ENCODE measurements around the gene CTTN.

Gene CTTN

DNA sequence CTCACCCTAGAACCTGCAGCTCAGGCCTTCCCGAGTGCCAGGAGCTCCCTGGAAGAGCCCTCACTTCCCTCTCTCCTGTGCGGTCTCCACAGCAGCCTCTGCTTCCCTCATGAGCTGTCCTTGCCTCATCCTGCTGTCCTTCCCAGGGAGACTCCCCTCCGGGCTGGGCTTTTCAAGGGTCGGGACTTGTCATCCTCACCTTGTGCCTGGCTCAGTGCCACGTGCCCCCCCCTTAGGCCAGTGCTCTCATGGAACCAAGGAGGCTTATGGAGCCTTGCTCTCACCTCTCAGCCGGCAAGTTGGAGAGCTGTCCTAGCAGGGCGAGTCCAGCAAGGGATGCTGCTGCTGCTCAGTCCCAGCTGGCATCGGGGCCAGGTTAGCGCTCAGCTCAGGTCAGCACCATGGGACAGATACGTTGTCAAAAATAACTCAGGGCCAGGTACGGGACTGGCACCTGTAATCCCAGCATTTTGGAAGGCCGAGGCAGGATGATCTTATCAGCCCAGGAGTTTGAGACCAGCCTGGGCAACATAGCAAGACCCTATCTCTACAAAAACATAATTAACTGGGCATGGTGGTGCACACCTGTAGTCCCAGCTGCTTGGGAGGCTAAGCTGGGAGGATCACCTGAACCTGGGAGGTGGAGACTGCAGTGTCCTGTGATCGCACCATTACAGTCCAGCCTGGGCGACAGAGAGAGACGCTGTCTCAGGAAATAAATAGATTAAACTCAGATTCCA lies 13.6 kb downstream of the CTTN start:
- Histone ChIP-seq H3K27me3 (ENCODE audit: control insufficient read depth in 1 of 2, insufficient read depth in 2 of 2, low read length in 2 of 2) (no peaks in the 10 kb centered on the region), H3K4me3 (ENCODE audit: low read depth in 1 of 2, low read length in 2 of 2) (no peak overlapping the region), H3K9ac (ENCODE audit: low read length) (no peak overlapping the region), H3K9me3 (ENCODE audit: low read length) (no peaks in the 10 kb centered on the region), H3K36me3 (ENCODE audit: insufficient read depth, low read length) (peaks cover 86% of the 10 kb centered on the region), H3K27ac (ENCODE audit: low read depth, low read length) (no peak overlapping the region), H3K4me1 (ENCODE audit: insufficient read depth, low read length) (no peaks in the 10 kb centered on the region)

DNA sequence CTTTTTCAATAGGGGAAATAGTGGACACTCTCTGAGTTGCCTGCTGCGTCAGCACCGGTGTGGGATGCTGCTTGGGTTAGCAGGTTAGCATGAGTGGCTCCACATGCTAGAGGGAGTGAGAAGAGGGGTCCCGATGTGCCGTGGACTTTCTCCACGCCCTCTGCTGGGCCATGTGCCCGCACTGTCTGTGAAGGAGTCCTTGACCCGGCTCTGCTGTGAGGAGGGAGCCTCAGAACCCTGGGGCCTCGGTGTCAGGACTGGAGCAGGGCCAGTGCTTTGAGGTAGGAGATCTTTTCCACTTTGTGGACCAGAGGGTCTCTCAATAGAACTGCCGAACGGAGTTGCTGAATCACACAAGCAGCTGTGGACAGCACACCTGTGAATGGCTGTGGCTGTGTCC lies 14.8 kb downstream of the CTTN start:
- Histone ChIP-seq H3K27ac (ENCODE audit: low read depth, low read length) (no peak overlapping the region), H3K9me3 (ENCODE audit: low read length) (no peaks in the 10 kb centered on the region), H3K4me1 (ENCODE audit: insufficient read depth, low read length) (no peaks in the 10 kb centered on the region), H3K4me3 (ENCODE audit: low read depth in 1 of 2, low read length in 2 of 2) (no peak overlapping the region), H3K9ac (ENCODE audit: low read length) (no peak overlapping the region), H3K27me3 (ENCODE audit: control insufficient read depth in 1 of 2, insufficient read depth in 2 of 2, low read length in 2 of 2) (no peaks in the 10 kb centered on the region), H3K36me3 (ENCODE audit: insufficient read depth, low read length) (peaks cover 86% of the 10 kb centered on the region)

DNA sequence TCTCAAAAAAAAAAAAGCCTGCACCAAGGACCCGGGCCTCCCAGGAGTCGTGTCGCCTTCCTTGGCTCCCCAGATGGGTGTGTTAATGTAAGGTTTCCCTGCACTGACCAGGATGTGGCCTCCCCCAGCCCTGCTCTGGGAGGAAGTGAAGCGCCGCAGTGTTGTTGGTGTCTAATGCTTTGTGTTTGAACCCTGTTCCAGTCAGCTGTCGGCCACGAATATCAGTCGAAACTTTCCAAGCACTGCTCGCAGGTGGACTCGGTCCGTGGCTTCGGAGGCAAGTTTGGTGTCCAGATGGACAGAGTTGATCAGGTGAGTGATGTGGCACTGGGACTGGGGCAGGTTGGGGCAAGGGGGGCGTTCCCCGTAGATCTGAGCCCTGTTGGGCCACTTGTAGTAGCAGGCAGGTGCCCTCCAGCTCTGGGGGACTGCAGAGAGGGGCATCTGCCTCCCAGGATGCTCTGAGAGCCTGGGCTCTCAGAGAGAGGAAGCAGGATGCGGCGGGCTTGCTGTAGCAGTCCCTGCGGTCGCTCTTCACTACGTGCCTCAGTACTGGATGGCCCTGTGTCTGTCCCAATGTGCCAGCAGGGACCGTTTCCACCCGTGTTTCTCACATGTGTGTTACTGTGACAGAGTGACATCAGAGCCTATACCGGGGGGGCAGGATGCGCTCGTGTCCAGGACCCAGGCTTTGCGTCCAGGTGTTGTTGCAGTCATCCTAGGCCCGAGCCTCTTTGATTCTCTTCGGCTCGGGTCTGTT lies 16.2 kb downstream of the CTTN start:
- Histone ChIP-seq H3K4me1 (ENCODE audit: insufficient read depth, low read length) (no peaks in the 10 kb centered on the region), H3K27me3 (ENCODE audit: control insufficient read depth in 1 of 2, insufficient read depth in 2 of 2, low read length in 2 of 2) (no peaks in the 10 kb centered on the region), H3K27ac (ENCODE audit: low read depth, low read length) (no peak overlapping the region), H3K4me3 (ENCODE audit: low read depth in 1 of 2, low read length in 2 of 2) (no peak overlapping the region), H3K36me3 (ENCODE audit: insufficient read depth, low read length) (peaks cover 80% of the 10 kb centered on the region), H3K9me3 (ENCODE audit: low read length) (no peaks in the 10 kb centered on the region), H3K9ac (ENCODE audit: low read length) (no peak overlapping the region)

DNA sequence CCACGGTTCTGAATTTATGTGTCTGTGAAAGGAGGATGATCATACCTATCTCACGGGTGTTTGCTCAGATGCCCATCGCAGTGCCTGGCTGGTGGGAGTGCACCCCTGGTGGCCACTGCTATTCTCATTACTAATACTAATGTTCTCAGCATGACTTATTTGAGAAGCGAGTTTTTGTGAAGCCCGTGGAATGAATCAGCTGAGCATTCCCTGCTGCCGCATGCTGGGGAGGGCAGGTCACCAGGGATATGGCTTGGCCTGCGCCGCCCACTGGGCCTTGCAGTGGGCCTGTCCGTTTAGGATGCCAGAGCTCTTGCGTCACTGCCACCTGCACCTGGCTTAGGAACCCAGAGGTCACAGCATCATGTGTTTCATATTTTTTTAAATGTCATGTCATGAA lies 16.9 kb downstream of the CTTN start:
- no peaks in the 10 kb centered on the region for H3K27me3 ChIP-seq (ENCODE audit: control insufficient read depth in 1 of 2, insufficient read depth in 2 of 2, low read length in 2 of 2)
- peaks cover 80% of the 10 kb centered on the region for H3K36me3 ChIP-seq (ENCODE audit: insufficient read depth, low read length)
- no peak overlapping the region for H3K27ac ChIP-seq (ENCODE audit: low read depth, low read length)

DNA sequence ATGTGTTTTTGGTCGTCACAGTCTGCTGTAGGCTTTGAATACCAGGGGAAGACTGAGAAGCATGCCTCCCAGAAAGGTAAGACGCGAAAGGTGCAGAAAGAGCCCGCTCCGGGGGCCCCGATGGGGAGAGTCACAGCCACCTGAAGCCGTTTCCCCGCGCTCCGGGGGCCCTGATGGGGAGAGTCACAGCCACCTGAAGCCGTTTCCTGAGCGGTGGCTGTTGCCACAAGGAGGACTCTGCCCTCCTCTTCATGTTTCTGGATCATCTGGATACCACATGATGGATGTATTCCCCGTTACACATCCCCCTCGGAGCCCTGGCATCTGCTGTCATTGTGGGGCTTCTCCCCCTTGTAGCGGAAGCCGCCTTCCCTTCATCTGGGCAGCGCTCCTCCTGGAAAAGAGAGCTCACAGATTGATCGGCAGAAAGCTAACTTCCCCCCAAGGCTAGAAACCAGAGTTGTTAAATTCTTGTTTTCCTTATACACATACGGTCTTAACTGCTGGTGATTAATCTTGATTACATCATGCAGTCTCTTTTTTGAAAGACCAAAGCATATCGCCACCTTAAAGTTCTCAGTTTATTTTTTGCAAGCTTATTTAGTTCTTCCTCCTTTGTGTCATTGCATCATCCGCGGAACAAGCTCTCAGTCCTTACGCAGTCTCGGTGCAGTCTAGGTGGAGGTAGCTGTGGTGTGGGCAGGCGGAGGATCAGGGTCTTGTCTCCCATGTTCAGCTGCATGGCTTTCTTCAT lies 17.5 kb downstream of the CTTN start:
- Histone ChIP-seq H3K27me3 (ENCODE audit: control insufficient read depth in 1 of 2, insufficient read depth in 2 of 2, low read length in 2 of 2) (no peaks in the 10 kb centered on the region), H3K9ac (ENCODE audit: low read length) (no peak overlapping the region), H3K4me1 (ENCODE audit: insufficient read depth, low read length) (no peaks in the 10 kb centered on the region), H3K27ac (ENCODE audit: low read depth, low read length) (no peak overlapping the region), H3K36me3 (ENCODE audit: insufficient read depth, low read length) (peaks cover 80% of the 10 kb centered on the region), H3K9me3 (ENCODE audit: low read length) (no peaks in the 10 kb centered on the region), H3K4me3 (ENCODE audit: low read depth in 1 of 2, low read length in 2 of 2) (no peak overlapping the region)

More for the DNA sequence above, 16.9 kb downstream of the CTTN start:
- Histone ChIP-seq H3K9ac (ENCODE audit: low read length) (no peak overlapping the region), H3K4me3 (ENCODE audit: low read depth in 1 of 2, low read length in 2 of 2) (no peak overlapping the region), H3K4me1 (ENCODE audit: insufficient read depth, low read length) (no peaks in the 10 kb centered on the region), H3K9me3 (ENCODE audit: low read length) (no peaks in the 10 kb centered on the region)

DNA sequence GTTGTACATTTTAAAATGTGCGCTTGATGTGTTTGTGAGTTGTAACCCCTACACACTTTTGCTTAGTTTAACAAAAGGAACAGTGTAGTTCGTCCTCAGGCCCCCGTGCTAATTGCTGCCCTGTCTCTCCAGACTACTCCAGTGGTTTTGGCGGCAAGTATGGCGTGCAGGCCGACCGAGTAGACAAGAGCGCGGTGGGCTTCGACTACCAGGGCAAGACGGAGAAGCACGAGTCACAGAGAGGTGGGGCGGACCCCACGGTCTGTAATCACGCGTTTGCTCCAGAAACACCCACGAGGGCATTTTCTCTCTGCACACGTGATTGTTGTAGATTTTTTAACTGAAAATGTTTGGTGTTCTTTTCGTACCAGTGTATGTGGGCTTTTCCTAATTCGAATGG lies 18.6 kb downstream of the CTTN start:
- H3K27me3 ChIP-seq (ENCODE audit: control insufficient read depth in 1 of 2, insufficient read depth in 2 of 2, low read length in 2 of 2), result no peaks in the 10 kb centered on the region
- no peak overlapping the region for H3K9ac ChIP-seq (ENCODE audit: low read length)
- peaks cover 78% of the 10 kb centered on the region for H3K36me3 ChIP-seq (ENCODE audit: insufficient read depth, low read length)
- no peak overlapping the region for H3K4me3 ChIP-seq (ENCODE audit: low read depth in 1 of 2, low read length in 2 of 2)
- H3K9me3 ChIP-seq (ENCODE audit: low read length), result no peaks in the 10 kb centered on the region
- H3K27ac ChIP-seq (ENCODE audit: low read depth, low read length), result no peak overlapping the region
- H3K4me1 ChIP-seq (ENCODE audit: insufficient read depth, low read length), result no peaks in the 10 kb centered on the region

DNA sequence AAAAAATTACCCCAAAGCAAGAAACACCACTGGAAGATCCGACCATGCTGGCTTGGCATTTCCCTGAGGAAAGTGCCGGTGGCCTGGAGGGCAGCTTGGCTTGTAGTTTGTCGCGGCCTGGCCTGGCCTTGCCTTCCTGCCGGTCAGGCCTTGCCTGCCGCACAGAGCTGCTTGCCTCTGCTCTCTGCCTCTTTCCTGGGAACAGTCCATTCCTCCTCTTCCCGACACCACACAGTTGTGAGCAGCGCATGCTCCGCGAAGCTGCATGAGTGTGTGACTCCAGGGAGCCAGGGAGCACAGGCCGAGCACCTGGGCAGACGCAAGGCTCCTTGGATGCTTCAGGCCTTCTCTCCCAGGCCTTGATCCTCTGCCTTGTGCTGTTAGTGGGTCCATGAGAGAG lies 19.8 kb downstream of the CTTN start:
- Histone ChIP-seq H3K27ac (ENCODE audit: low read depth, low read length) (no peak overlapping the region), H3K4me1 (ENCODE audit: insufficient read depth, low read length) (no peaks in the 10 kb centered on the region), H3K4me3 (ENCODE audit: low read depth in 1 of 2, low read length in 2 of 2) (no peak overlapping the region), H3K27me3 (ENCODE audit: control insufficient read depth in 1 of 2, insufficient read depth in 2 of 2, low read length in 2 of 2) (no peaks in the 10 kb centered on the region), H3K9me3 (ENCODE audit: low read length) (no peaks in the 10 kb centered on the region), H3K36me3 (ENCODE audit: insufficient read depth, low read length) (peaks cover 80% of the 10 kb centered on the region), H3K9ac (ENCODE audit: low read length) (no peak overlapping the region)

DNA sequence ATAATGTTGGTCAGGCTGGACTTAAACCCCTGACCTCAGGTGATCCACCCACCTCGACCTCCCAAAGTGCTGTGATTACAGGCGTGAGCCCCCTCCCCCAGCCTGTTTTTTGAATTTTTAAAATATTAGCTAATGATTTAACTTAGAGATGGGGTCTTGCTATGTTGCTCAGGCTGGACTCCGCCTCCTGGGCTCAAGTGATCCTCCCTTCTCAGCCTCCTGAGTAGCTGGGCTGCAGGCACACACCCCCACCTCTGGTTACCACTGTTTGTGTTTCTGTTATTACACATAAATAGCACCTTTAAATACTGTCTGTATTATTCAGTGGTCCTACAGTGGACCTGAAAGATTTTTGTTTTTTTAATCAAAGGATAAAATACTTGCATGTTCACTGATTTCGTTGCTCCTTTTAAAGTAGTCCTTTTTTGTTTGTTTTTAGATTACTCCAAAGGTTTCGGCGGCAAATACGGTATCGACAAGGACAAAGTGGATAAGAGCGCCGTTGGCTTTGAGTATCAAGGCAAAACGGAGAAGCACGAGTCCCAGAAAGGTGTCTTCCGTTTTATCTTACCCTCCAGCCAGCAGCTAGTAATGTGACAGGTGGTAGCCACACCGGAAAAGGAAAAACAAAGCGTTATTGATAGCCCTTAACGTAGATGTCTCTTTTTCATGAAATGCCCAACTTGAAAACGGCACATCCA lies 21.1 kb downstream of the CTTN start:
- Histone ChIP-seq H3K9me3 (ENCODE audit: low read length) (no peaks in the 10 kb centered on the region), H3K4me3 (ENCODE audit: low read depth in 1 of 2, low read length in 2 of 2) (no peak overlapping the region), H3K27me3 (ENCODE audit: control insufficient read depth in 1 of 2, insufficient read depth in 2 of 2, low read length in 2 of 2) (no peaks in the 10 kb centered on the region), H3K4me1 (ENCODE audit: insufficient read depth, low read length) (no peaks in the 10 kb centered on the region), H3K36me3 (ENCODE audit: insufficient read depth, low read length) (peaks cover 83% of the 10 kb centered on the region), H3K9ac (ENCODE audit: low read length) (no peak overlapping the region), H3K27ac (ENCODE audit: low read depth, low read length) (no peak overlapping the region)

DNA sequence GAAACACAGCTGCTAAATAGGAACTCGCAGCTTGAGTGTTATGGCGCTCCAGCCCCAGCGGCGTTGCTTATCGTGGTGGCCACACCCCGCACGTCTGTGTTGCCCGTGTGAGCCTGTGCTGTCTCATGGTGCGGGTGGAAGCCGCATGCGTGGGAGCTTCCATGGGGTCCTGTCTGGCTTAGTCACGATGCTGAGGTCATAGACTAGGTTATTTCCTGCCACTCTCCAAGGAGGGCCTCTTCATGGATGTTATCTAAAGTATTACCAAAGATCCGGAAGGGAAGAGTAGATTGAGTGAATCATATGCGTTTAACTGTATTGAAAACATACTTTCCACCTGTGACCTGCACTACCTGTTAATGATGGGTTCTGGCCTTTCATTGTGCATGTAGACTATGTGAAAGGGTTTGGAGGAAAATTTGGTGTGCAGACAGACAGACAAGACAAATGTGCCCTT lies 21.7 kb downstream of the CTTN start:
- H3K27ac ChIP-seq (ENCODE audit: low read depth, low read length), result no peak overlapping the region
- no peaks in the 10 kb centered on the region for H3K4me1 ChIP-seq (ENCODE audit: insufficient read depth, low read length)
- H3K4me3 ChIP-seq (ENCODE audit: low read depth in 1 of 2, low read length in 2 of 2), result no peak overlapping the region
- H3K27me3 ChIP-seq (ENCODE audit: control insufficient read depth in 1 of 2, insufficient read depth in 2 of 2, low read length in 2 of 2), result no peaks in the 10 kb centered on the region
- no peaks in the 10 kb centered on the region for H3K9me3 ChIP-seq (ENCODE audit: low read length)
- H3K36me3 ChIP-seq (ENCODE audit: insufficient read depth, low read length), result peaks cover 89% of the 10 kb centered on the region
- H3K9ac ChIP-seq (ENCODE audit: low read length), result no peak overlapping the region

DNA sequence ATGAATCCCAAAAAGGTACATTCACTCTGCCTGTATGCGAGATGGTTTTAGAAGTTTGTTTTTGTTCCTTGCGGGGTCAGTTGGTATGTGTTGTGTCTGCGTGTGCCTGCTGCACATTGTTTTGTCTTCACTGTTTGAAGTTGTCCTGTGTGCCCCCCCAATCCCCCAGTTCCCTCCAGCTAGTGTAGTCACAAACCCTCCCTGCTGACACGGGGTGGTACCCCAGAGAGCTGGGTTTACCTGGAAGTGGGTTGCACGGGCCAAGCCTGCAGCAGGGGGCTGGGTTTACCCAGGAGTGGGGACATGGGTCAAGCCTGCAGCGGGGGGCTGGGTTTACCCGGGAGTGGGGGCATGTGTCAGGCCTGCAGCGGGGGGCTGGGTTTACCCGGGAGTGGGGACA lies 22.2 kb downstream of the CTTN start:
- H3K36me3 ChIP-seq (ENCODE audit: insufficient read depth, low read length), result peaks cover 89% of the 10 kb centered on the region
- H3K4me3 ChIP-seq (ENCODE audit: low read depth in 1 of 2, low read length in 2 of 2), result no peak overlapping the region
- H3K27me3 ChIP-seq (ENCODE audit: control insufficient read depth in 1 of 2, insufficient read depth in 2 of 2, low read length in 2 of 2), result no peaks in the 10 kb centered on the region
- no peak overlapping the region for H3K9ac ChIP-seq (ENCODE audit: low read length)
- no peaks in the 10 kb centered on the region for H3K9me3 ChIP-seq (ENCODE audit: low read length)
- no peak overlapping the region for H3K27ac ChIP-seq (ENCODE audit: low read depth, low read length)
- H3K4me1 ChIP-seq (ENCODE audit: insufficient read depth, low read length), result no peaks in the 10 kb centered on the region

DNA sequence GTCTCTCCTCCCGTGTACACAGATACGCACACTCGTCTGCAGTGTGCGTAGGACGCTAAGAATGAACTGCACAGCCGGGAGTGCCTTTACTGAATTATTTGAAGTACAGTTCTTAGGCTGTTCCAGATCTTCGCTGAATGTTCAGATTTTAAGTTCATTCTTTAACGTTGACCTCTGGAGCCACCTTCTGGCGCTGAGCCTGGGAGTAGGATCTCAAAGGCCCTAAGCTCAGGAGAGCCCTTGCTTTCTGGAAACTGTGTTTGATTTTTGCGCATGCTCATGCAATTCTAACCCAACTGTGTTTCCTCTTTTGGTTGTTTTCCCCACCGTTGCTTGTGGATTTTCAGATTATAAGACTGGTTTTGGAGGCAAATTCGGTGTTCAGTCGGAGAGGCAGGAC lies 22.8 kb downstream of the CTTN start:
- H3K9ac ChIP-seq (ENCODE audit: low read length), result no peak overlapping the region
- H3K9me3 ChIP-seq (ENCODE audit: low read length), result no peaks in the 10 kb centered on the region
- H3K27me3 ChIP-seq (ENCODE audit: control insufficient read depth in 1 of 2, insufficient read depth in 2 of 2, low read length in 2 of 2), result no peaks in the 10 kb centered on the region
- H3K27ac ChIP-seq (ENCODE audit: low read depth, low read length), result no peak overlapping the region
- no peaks in the 10 kb centered on the region for H3K4me1 ChIP-seq (ENCODE audit: insufficient read depth, low read length)
- no peak overlapping the region for H3K4me3 ChIP-seq (ENCODE audit: low read depth in 1 of 2, low read length in 2 of 2)
- H3K36me3 ChIP-seq (ENCODE audit: insufficient read depth, low read length), result peaks cover 88% of the 10 kb centered on the region

Data from muscle layer of colon (tissue), 2 donors.